Aortic smooth muscle cell (primary cell): Measurements from ENCODE around the gene PCDHGA6. TPM values are rescaled to one million over a fixed set of nuclear protein-coding genes. Genes with fewer than 3 reads are reported as not detected.

Experiments used
- total RNA-seq: library from RNA; depleted of rRNA; stranded (reverse); fragments of >200 nt; gene quantifications from 2 replicates; pipeline ENCODE4 v1.2.3, GENCODE V29; 2014

Gene PCDHGA6
- total RNA-seq, result 3.3 and 5.3 TPM in 2 replicates

DNA sequence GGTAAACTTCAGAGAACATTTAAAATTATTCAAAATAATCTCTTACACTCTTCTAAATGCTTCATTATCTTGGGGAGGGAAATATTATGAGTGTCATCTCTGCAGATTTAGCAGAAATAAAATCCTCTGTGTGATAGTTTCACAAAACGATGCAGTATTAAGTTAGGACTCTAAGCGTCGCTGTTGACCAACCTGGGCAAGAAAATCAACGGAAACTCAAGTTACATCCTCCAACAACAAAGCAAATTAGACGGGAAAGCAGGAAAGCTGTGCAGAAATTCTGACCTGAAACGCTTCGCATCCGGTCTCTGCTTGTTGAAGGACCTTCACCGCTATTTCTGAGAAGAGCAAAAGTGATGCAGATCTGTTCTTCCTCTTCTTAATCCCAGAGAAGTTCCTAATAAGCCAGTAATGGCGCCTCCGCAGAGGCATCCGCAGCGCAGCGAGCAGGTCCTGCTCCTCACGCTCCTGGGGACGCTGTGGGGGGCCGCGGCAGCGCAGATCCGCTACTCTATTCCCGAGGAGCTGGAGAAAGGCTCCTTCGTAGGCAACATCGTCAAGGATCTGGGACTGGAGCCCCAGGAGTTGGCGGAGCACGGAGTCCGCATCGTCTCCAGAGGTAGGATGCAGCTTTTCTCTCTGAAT lies at the start of gene PCDHGA6:
Gene PCDHGA6 (plus strand): TSS at position 219 of the 645 bp plus-strand sequence. CDS start 193 bp downstream, at position 412.

GRCh38 chr5:141330299-141331080 lies 43.2 kb upstream of the PCDHGA6 start, which contains the start of gene PCDHGA1:
TSS of gene PCDHGA1 (plus strand) at chr5:141330514.

DNA sequence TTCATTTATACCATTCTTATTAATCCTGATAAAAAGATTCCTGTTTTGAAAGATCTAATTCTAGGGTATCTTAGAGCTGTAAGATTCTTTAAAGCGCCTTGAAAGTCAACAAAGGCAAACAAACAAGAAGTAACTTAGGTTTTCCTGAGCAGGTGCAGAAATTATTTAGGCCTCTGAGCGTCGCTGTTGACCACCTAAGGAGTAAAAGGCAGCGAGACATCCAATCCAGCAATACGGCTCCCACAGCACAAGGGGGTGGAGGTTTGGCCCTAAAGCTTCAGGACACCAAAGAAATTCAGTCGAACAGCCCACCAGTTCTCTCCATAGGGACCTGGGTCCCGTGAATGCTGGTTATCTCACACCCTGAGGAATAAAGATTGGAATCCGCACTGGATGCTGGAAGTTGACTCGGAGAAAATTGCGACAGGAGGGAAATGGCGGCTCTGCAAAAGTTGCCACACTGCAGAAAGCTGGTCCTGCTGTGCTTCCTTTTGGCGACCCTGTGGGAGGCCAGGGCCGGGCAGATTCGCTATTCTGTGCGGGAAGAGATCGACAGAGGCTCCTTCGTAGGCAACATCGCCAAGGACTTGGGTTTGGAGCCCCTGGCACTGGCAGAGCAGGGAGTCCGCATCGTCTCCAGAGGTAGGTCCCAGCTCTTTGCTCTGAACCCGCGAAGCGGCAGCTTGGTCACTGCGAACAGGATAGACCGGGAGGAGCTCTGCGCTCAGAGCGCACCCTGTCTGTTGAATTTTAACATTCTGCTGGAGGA lies 35.0 kb upstream of the PCDHGA6 start, which contains the start of gene PCDHGA2:
Gene PCDHGA2 (plus strand): TSS at position 223 of the 769 bp plus-strand sequence.

GRCh38 chr5:141343242-141343952 lies 30.3 kb upstream of the PCDHGA6 start, which contains the start of gene PCDHGA3:
TSS of gene PCDHGA3 (plus strand) at chr5:141343829. CDS start at chr5:141344034, 205 bp downstream.

GRCh38 chr5:141349917-141350619 lies 23.6 kb upstream of the PCDHGA6 start, which contains the start of gene PCDHGB1:
TSS of gene PCDHGB1 (plus strand) at chr5:141350099. CDS start at chr5:141350261, 162 bp downstream.

DNA sequence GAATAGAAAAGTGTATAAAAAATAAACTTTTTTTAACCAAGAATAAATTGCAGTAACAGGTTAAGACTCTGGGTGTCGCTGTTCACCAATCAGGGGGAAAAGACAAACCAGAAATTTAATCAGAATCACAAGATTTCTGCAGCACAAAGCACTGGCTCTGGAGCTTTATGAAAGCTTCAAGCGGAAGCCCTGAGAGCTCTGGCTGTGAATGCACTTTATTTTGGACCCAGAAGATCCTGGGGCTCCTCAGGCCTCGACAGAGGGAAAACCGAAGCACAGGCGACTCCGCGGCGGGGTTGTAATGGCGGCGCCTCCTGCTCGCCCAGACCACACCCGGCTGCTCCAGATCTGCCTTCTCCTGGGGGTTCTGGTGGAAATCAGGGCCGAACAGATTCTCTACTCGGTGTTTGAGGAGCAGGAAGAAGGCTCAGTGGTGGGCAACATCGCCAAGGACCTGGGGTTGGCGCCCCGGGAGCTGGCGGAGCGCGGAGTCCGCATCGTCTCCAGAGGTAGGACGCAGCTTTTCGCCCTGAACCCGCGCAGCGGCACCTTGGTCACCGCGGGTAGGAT lies 18.7 kb upstream of the PCDHGA6 start, which contains the start of gene PCDHGA4:
Gene PCDHGA4 (plus strand): TSS at position 122 of the 570 bp plus-strand sequence. CDS start 87 bp downstream, at position 209.

DNA sequence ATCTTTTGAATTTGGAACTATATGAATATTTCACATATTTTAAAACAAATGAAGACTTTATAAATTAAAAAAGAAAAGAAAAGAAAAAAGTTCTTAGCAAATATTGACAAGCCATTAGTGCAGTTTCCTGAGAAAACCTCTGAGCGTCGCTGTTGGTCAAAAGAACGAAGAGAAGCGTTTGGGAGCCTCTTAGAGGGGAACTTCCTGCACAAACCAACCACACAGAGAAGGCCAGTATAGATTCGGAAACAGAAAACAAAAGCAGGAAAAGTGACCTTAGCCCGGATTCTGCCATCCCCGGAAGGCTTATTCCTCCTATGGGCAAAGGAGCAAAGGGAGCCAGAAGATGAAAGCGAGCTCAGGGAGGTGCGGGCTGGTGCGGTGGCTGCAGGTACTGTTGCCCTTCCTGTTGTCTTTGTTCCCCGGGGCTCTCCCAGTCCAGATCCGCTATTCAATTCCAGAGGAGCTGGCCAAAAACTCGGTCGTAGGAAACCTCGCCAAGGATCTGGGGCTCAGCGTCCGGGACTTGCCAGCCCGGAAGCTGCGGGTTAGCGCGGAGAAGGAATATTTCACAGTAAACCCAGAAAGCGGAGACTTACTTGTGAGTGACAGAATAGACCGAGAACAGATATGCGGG lies 13.8 kb upstream of the PCDHGA6 start, which contains the start of gene PCDHGB2:
Gene PCDHGB2 (plus strand): TSS at position 205 of the 637 bp plus-strand sequence. CDS start 142 bp downstream, at position 347.

DNA sequence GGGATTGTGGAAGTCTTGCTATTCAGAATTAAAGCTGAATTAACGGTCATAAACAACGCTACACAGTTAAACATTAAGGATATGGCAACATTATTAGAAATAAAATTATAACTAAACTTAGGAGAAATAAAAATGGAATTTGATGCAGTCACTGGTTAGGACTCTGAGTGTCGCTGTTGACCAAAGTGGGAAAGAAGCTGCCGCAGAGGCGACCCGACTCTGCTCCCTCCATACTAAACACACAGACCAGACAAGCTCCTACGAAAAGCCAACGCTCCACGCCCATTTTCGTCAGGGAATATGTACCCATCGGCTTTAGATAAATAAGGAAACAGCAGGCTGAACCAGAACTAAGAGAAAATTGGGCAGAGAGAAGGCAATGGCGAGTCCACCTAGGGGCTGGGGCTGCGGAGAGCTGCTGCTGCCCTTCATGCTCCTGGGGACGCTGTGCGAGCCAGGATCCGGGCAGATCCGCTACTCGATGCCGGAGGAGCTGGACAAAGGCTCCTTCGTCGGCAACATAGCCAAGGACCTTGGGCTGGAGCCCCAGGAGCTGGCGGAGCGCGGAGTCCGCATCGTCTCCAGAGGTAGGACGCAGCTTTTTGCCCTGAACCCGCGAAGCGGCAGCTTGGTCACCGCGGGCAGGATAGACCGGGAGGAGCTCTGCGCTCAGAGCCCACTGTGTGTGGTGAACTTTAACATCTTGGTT lies 9.6 kb upstream of the PCDHGA6 start, which contains the start of gene PCDHGA5:
Gene PCDHGA5 (plus strand): TSS at position 211 of the 709 bp plus-strand sequence. CDS start 169 bp downstream, at position 380.

GRCh38 chr5:141369994-141370848 lies 3.5 kb upstream of the PCDHGA6 start, which contains the start of gene PCDHGB3:
TSS of gene PCDHGB3 (plus strand) at chr5:141370242. CDS start at chr5:141370395, 153 bp downstream.

DNA sequence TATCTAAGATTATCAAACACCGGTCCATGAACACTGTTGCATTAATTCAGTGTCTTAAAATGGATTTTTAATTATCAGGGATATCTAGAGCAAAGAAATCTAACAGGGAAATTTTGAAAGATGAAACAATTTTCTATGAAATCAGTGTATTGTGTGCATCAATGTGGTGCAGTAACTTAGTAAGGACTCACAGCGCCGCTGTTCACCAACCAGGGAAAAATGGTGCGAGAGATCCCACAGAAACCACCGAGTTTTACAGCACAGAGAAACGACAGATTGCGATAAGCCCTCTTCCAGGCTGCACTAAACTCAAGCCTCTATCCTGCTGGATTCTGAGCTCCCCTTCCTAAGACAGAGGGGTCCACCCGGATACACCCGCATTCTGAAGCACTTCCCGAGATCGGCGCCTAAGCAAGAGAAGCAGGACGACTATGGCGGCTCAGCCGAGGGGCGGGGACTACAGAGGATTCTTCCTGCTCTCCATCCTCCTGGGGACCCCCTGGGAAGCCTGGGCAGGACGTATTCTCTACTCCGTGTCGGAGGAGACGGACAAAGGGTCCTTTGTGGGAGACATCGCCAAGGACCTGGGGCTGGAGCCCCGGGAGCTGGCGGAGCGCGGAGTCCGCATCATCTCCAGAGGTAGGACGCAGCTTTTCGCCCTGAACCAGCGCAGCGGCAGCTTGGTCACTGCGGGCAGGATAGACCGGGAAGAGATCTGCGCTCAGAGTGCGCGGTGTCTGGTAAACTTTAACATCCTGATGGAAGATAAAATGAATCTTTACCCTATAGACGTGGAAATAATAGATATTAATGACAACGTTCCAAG lies 9.0 kb downstream of the PCDHGA6 start, which contains the start of gene PCDHGA7:
Gene PCDHGA7 (plus strand): TSS at position 274 of the 826 bp plus-strand sequence. CDS start 158 bp downstream, at position 432.

DNA sequence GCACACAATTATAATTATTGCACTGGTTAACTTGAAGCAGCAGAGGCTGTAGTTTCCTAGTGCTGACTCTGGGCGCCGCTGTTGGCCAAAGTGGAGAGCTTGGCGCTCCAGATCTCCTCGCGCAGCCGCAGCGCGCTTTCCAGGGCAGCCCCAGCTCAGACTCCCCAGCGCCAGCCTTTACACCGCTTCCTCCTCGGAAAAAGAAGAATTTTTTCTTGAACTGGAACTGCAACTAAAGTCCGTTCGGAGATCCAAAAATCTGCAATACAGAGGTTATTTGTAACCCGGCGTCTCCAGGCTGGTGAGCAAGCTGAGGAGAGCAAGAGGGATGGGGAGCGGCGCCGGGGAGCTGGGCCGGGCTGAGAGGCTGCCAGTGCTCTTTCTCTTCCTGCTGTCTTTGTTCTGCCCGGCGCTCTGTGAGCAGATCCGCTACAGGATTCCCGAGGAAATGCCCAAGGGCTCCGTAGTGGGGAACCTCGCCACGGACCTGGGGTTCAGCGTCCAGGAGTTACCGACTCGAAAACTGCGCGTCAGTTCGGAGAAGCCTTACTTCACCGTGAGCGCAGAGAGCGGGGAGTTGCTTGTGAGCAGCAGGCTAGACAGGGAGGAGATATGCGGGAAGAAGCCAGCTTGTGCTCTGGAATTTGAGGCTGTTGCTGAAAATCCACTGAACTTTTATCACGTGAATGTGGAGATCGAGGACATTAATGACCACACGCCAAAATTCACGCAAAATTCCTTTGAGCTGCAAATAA lies 14.0 kb downstream of the PCDHGA6 start, which contains the start of gene PCDHGB4:
Gene PCDHGB4 (plus strand): TSS at position 142 of the 755 bp plus-strand sequence. CDS start 187 bp downstream, at position 329.

GRCh38 chr5:141392429-141393198 lies 18.9 kb downstream of the PCDHGA6 start, which contains the start of gene PCDHGA8:
TSS of gene PCDHGA8 (plus strand) at chr5:141392633. CDS start at chr5:141392814, 181 bp downstream.

DNA sequence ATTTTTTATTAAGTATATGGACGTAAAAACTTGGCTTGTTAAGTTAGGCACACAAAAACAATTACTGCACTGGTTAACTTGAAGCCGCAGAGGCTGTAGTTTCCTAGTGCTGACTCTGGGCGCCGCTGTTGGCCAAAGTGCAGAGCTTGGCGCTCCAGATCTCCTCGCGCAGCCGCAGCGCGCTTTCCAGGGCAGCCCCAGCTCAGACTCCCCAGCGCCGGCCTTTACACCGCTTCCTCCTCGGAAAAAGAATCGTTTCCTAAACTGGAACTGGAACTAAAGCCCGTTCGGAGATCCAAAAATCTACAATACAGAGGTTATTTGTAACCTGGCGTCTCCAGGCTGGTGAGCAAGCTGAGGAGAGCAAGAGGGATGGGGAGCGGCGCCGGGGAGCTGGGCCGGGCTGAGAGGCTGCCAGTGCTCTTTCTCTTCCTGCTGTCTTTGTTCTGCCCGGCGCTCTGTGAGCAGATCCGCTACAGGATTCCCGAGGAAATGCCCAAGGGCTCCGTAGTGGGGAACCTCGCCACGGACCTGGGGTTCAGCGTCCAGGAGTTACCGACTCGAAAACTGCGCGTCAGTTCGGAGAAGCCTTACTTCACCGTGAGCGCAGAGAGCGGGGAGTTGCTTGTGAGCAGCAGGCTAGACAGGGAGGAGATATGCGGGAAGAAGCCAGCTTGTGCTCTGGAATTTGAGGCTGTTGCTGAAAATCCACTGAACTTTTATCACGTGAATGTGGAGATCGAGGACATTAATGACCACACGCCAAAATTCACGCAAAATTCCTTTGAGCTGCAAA lies 24.3 kb downstream of the PCDHGA6 start, which contains the start of gene PCDHGB5:
Gene PCDHGB5 (plus strand): TSS at position 192 of the 796 bp plus-strand sequence. CDS start 181 bp downstream, at position 373.

DNA sequence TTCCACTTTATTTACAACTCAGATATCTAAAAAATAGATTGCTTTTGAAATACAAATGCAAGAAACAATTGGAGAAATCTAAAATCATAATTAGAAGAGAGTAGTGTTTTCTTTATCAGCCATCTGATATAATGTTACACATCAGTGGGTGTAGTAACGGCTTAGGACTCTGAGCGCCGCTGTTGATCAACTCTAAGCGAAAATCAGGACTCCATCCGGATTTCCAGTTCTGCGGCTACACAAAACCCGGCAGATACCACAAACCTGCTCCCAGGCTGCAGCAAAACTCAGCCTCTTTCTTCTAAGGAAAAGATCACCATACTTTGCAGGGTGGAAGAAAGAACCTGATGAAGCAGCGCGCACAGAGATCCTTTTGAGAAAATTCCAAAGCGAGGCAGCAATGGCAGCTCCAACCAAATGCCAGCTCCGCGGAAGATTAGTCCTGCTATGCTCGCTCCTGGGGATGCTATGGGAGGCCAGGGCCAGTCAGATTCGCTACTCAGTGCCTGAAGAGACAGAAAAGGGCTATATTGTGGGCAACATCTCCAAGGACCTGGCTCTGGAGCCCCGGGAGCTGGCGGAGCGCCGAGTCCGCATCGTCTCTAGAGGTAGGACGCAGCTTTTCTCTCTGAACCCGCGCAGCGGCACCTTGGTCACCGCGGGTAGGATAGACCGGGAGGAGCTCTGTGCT lies 29.0 kb downstream of the PCDHGA6 start, which contains the start of gene PCDHGA9:
Gene PCDHGA9 (plus strand): TSS at position 226 of the 691 bp plus-strand sequence. CDS start 175 bp downstream, at position 401.

